ENCODE measurements around the gene KRTAP4-2. TPM values are rescaled to one million over a fixed set of nuclear protein-coding genes. Genes with fewer than 3 reads are reported as not detected.

The KRTAP4-2 gene
- total and polyA plus RNA-seq, 2 donors from 2014 or later, result not detected

GRCh38 chr17:41145261-41145660 lies 32.8 kb downstream of the KRTAP4-2 start:
- FAIRE-seq (no peak), DNase-seq (no peak)
- Histone ChIP-seq H3K4me3 (ENCODE audit: low read length in 3 of 3) (no peak overlapping the region), H3K27me3 (ENCODE audit: control insufficient read depth, insufficient read depth, low read length) (no peaks in the 10 kb centered on the region), H3K9me3 (ENCODE audit: control insufficient read depth in 2 of 3, insufficient read depth in 1 of 3, low read length in 3 of 3) (peaks cover 0 to 9% (median 0%) of the 10 kb centered on the region in 3 donors), H3K36me3 (ENCODE audit: control insufficient read depth in 2 of 3, insufficient read depth in 3 of 3, low read length in 3 of 3) (no peaks in the 10 kb centered on the region), H3K4me1 (ENCODE audit: control insufficient read depth in 2 of 3, insufficient read depth in 2 of 3, low read depth in 1 of 3, low read length in 3 of 3) (no peaks in the 10 kb centered on the region), H3K9ac (ENCODE audit: low read length in 3 of 3) (no peak overlapping the region), H3K27ac (ENCODE audit: low read depth in 2 of 2, low read length in 2 of 2) (no peak overlapping the region)
- TF ChIP-seq, protein P1, sequence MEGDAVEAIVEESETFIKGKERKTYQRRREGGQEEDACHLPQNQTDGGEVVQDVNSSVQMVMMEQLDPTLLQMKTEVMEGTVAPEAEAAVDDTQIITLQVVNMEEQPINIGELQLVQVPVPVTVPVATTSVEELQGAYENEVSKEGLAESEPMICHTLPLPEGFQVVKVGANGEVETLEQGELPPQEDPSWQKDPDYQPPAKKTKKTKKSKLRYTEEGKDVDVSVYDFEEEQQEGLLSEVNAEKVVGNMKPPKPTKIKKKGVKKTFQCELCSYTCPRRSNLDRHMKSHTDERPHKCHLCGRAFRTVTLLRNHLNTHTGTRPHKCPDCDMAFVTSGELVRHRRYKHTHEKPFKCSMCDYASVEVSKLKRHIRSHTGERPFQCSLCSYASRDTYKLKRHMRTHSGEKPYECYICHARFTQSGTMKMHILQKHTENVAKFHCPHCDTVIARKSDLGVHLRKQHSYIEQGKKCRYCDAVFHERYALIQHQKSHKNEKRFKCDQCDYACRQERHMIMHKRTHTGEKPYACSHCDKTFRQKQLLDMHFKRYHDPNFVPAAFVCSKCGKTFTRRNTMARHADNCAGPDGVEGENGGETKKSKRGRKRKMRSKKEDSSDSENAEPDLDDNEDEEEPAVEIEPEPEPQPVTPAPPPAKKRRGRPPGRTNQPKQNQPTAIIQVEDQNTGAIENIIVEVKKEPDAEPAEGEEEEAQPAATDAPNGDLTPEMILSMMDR (IDR thresholded peaks at IDR 0.05; ENCODE audit: borderline replicate concordance, extremely low read depth, insufficient read depth), result no peak
- intact Hi-C loops (cut with DNase I), result no loop called here

GRCh38 chr17:41144846-41145245 lies 33.2 kb downstream of the KRTAP4-2 start:
- Histone ChIP-seq H3K9me3 (ENCODE audit: control insufficient read depth in 2 of 3, insufficient read depth in 1 of 3, low read length in 3 of 3) (peaks cover 0 to 9% (median 0%) of the 10 kb centered on the region in 3 donors), H3K4me1 (ENCODE audit: control insufficient read depth in 2 of 3, insufficient read depth in 2 of 3, low read depth in 1 of 3, low read length in 3 of 3) (no peaks in the 10 kb centered on the region), H3K36me3 (ENCODE audit: control insufficient read depth in 2 of 3, insufficient read depth in 3 of 3, low read length in 3 of 3) (no peaks in the 10 kb centered on the region), H3K27me3 (ENCODE audit: control insufficient read depth, insufficient read depth, low read length) (no peaks in the 10 kb centered on the region), H3K9ac (ENCODE audit: low read length in 3 of 3) (no peak overlapping the region), H3K27ac (ENCODE audit: low read depth in 2 of 2, low read length in 2 of 2) (no peak overlapping the region), H3K4me3 (ENCODE audit: low read length in 3 of 3) (no peak overlapping the region)
- FAIRE-seq (no peak), DNase-seq (no peak)
- TF ChIP-seq, protein P1 (IDR thresholded peaks at IDR 0.05; ENCODE audit: borderline replicate concordance, extremely low read depth, insufficient read depth), result no peak
- intact Hi-C loops (cut with DNase I), result no loop called here

- Histone ChIP-seq H3K27ac (ENCODE audit: low read depth in 2 of 2, low read length in 2 of 2) (no peak overlapping the region), H3K4me1 (ENCODE audit: control insufficient read depth in 2 of 3, insufficient read depth in 2 of 3, low read depth in 1 of 3, low read length in 3 of 3) (no peaks in the 10 kb centered on the region), H3K4me3 (ENCODE audit: low read length in 3 of 3) (no peak overlapping the region), H3K9ac (ENCODE audit: low read length in 3 of 3) (no peak overlapping the region), H3K27me3 (ENCODE audit: control insufficient read depth, insufficient read depth, low read length) (no peaks in the 10 kb centered on the region), H3K9me3 (ENCODE audit: control insufficient read depth in 2 of 3, insufficient read depth in 1 of 3, low read length in 3 of 3) (peaks cover 0 to 9% (median 2%) of the 10 kb centered on the region in 3 donors), H3K36me3 (ENCODE audit: control insufficient read depth in 2 of 3, insufficient read depth in 3 of 3, low read length in 3 of 3) (no peaks in the 10 kb centered on the region)
- intact Hi-C loops (cut with DNase I), result no loop called here
- no peak for DNase-seq
- TF ChIP-seq, protein P1 (IDR thresholded peaks at IDR 0.05; ENCODE audit: borderline replicate concordance, extremely low read depth, insufficient read depth), result no peak
- FAIRE-seq, result no peak
These were observed 36.7 kb downstream of the KRTAP4-2 start for GRCh38 chr17:41141361-41141760.

Data from kidney (tissue), 14 donors.